Endothelial cell of umbilical vein (primary cell): ENCODE measurements around the gene GAD2.

Experiments used
- EZH2 ChIP-seq: IDR thresholded peaks from 2 replicates; pipeline ENCODE4 v1.6.1; 2012; ENCODE audit warnings: borderline replicate concordance, low read depth, mild to moderate bottlenecking, moderate library complexity, low read length, inconsistent platforms; ENCODE audit not compliant: severe bottlenecking
- POLR2A ChIP-seq: IDR thresholded peaks from 2 replicates; pipeline ENCODE4 v1.6.1; 2012; ENCODE audit warnings: low read depth, mild to moderate bottlenecking, control low read depth, low read length
- POLR2AphosphoS5 ChIP-seq: IDR thresholded peaks from 2 replicates; pipeline ENCODE4 v1.6.1; 2012; ENCODE audit warnings: low read depth, mild to moderate bottlenecking, control low read depth, low read length, moderate library complexity; ENCODE audit not compliant: insufficient read depth
- TF ChIP-seq, protein P1 (sequence below), 2 donors: IDR thresholded peaks; 1 replicate in 1 of 2; 2 replicates in 1 of 2; pipeline ENCODE4 v1.5.1; 2011; ENCODE audit warnings: low read length in 2 of 2, mild to moderate bottlenecking in 2 of 2, moderate library complexity in 2 of 2, control low read depth in 1 of 2, inconsistent platforms in 1 of 2, low read depth in 1 of 2; ENCODE audit not compliant: insufficient read depth in 1 of 2; ENCODE audit errors: extremely low read depth in 1 of 2

DNA sequence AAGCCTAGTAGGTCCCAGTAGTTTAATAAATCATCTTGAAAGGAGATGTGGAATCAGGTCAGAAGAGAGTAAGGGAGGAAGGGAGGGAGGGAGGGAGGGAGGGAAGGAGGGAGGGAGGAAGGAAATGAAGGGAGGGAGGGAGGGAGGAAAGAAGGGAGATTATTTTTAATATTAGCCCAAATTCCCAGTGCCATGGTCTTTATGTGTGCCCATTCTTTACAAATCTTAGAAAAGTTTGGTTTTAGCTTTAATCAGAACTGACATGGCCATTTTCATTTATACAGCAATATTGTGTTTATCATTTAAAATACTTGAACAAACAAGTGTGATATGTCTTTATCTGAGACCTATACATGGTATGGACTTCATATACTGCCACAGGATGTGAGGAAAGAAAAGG, 86.8 kb downstream of the GAD2 start:
- TF ChIP-seq EZH2 = no peak
- TF ChIP-seq, protein P1, sequence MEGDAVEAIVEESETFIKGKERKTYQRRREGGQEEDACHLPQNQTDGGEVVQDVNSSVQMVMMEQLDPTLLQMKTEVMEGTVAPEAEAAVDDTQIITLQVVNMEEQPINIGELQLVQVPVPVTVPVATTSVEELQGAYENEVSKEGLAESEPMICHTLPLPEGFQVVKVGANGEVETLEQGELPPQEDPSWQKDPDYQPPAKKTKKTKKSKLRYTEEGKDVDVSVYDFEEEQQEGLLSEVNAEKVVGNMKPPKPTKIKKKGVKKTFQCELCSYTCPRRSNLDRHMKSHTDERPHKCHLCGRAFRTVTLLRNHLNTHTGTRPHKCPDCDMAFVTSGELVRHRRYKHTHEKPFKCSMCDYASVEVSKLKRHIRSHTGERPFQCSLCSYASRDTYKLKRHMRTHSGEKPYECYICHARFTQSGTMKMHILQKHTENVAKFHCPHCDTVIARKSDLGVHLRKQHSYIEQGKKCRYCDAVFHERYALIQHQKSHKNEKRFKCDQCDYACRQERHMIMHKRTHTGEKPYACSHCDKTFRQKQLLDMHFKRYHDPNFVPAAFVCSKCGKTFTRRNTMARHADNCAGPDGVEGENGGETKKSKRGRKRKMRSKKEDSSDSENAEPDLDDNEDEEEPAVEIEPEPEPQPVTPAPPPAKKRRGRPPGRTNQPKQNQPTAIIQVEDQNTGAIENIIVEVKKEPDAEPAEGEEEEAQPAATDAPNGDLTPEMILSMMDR (IDR thresholded peaks at IDR 0.05; ENCODE audit: extremely low read depth in 1 of 2, insufficient read depth in 1 of 2, low read depth in 1 of 2, low read length in 2 of 2) = no peak
- no peak for TF ChIP-seq POLR2AphosphoS5
- no peak for TF ChIP-seq POLR2A
